Measurements from ENCODE around the gene MGMT. TPM values are rescaled to one million over a fixed set of nuclear protein-coding genes. Genes with fewer than 3 reads are reported as not detected.

Gene MGMT
- total RNA-seq, 2 donors from 2014 or later, result 28.6 to 33.7 TPM

GRCh38 chr10:129730993-129731325 is 263.9 kb downstream of the MGMT start:
- H3K27me3 Mint-ChIP-seq (ENCODE audit: insufficient read depth), result peaks cover 14% of the 10 kb centered on the region
- peaks cover 9% of the 10 kb centered on the region for H3K9me3 ChIP-seq (ENCODE audit: control insufficient read depth, low read length)
- DNase-seq, result peak; percentile 71
- no peak overlapping the region for H3K4me3 Mint-ChIP-seq
- no peak overlapping the region for H3K27ac ChIP-seq (ENCODE audit: low read depth, low read length)
- peak overlapping the region; percentile 72 for H3K27ac Mint-ChIP-seq
- H3K9me3 Mint-ChIP-seq, result peaks cover 27% of the 10 kb centered on the region
- WGBS, 2 experiments (ENCODE audit: insufficient coverage in 1 of 2, insufficient read length in 1 of 2), result 70 to 71% methylated on average over 5 to 10 of the region's 10 CpGs
- no peaks in the 10 kb centered on the region for H3K27me3 ChIP-seq (ENCODE audit: control insufficient read depth, insufficient read depth, low read length, poor library complexity, severe bottlenecking)
- peaks cover 12% of the 10 kb centered on the region for H3K4me1 Mint-ChIP-seq
- H3K36me3 ChIP-seq (ENCODE audit: control insufficient read depth, insufficient read depth, low read length), result no peaks in the 10 kb centered on the region
- no peak overlapping the region for H3K4me3 ChIP-seq (ENCODE audit: low read length)
- peaks cover 19% of the 10 kb centered on the region for H3K36me3 Mint-ChIP-seq (ENCODE audit: low read depth)
- no peak for TF ChIP-seq CTCF (conservative IDR thresholded peaks at IDR 0.05)
- no peaks in the 10 kb centered on the region for H3K4me1 ChIP-seq (ENCODE audit: control insufficient read depth, insufficient read depth, low read length)
- H3K9ac ChIP-seq (ENCODE audit: extremely low read depth, low read length, poor library complexity, severe bottlenecking), result no peak overlapping the region

GRCh38 chr10:129740532-129741279 is 273.7 kb downstream of the MGMT start:
- Mint-ChIP-seq H3K4me3 (no peak overlapping the region), H3K9me3 (peaks cover 24% of the 10 kb centered on the region), H3K36me3 (ENCODE audit: low read depth) (peaks cover 25% of the 10 kb centered on the region), H3K4me1 (no peaks in the 10 kb centered on the region), H3K27ac (no peak overlapping the region), H3K27me3 (ENCODE audit: insufficient read depth) (no peaks in the 10 kb centered on the region)
- Histone ChIP-seq H3K4me1 (ENCODE audit: control insufficient read depth, insufficient read depth, low read length) (no peaks in the 10 kb centered on the region), H3K9ac (ENCODE audit: extremely low read depth, low read length, poor library complexity, severe bottlenecking) (no peak overlapping the region), H3K4me3 (ENCODE audit: low read length) (no peak overlapping the region), H3K36me3 (ENCODE audit: control insufficient read depth, insufficient read depth, low read length) (no peaks in the 10 kb centered on the region), H3K27ac (ENCODE audit: low read depth, low read length) (no peak overlapping the region), H3K9me3 (ENCODE audit: control insufficient read depth, low read length) (no peaks in the 10 kb centered on the region), H3K27me3 (ENCODE audit: control insufficient read depth, insufficient read depth, low read length, poor library complexity, severe bottlenecking) (no peaks in the 10 kb centered on the region)
- 91% methylated on average over 13 to 15 of the region's 15 CpGs for WGBS, 2 experiments (ENCODE audit: insufficient coverage in 1 of 2, insufficient read length in 1 of 2)
- TF ChIP-seq CTCF (conservative IDR thresholded peaks at IDR 0.05), result peak; percentile 66
- peak; percentile 65 for DNase-seq

GRCh38 chr10:129741280-129741977 is 274.4 kb downstream of the MGMT start:
- Histone ChIP-seq H3K27me3 (ENCODE audit: control insufficient read depth, insufficient read depth, low read length, poor library complexity, severe bottlenecking) (no peaks in the 10 kb centered on the region), H3K9me3 (ENCODE audit: control insufficient read depth, low read length) (no peaks in the 10 kb centered on the region), H3K36me3 (ENCODE audit: control insufficient read depth, insufficient read depth, low read length) (no peaks in the 10 kb centered on the region), H3K27ac (ENCODE audit: low read depth, low read length) (no peak overlapping the region), H3K4me1 (ENCODE audit: control insufficient read depth, insufficient read depth, low read length) (no peaks in the 10 kb centered on the region), H3K9ac (ENCODE audit: extremely low read depth, low read length, poor library complexity, severe bottlenecking) (no peak overlapping the region), H3K4me3 (ENCODE audit: low read length) (no peak overlapping the region)
- Mint-ChIP-seq H3K4me3 (no peak overlapping the region), H3K36me3 (ENCODE audit: low read depth) (peaks cover 25% of the 10 kb centered on the region), H3K4me1 (no peaks in the 10 kb centered on the region), H3K27me3 (ENCODE audit: insufficient read depth) (no peaks in the 10 kb centered on the region), H3K27ac (no peak overlapping the region), H3K9me3 (peaks cover 23% of the 10 kb centered on the region)
- 94 to 100% methylated on average over 5 to 19 of the region's 19 CpGs for WGBS, 2 experiments (ENCODE audit: insufficient coverage in 1 of 2, insufficient read length in 1 of 2)
- no peak for TF ChIP-seq CTCF (conservative IDR thresholded peaks at IDR 0.05)
- peak; percentile 25 for DNase-seq

All from endodermal cell (in vitro differentiated cells).